GM12878 (cell line): Measurements from ENCODE around the gene GPSM3. TPM values are rescaled to one million over a fixed set of nuclear protein-coding genes. Genes with fewer than 3 reads are reported as not detected.

ENCODE experiments used
- ATAC-seq: fragments of 200-7000 bp; cut with Tn5 transposase; 3 replicates; pipeline ENCODE4 v1.9.1; 2020; ENCODE audit warnings: mild to moderate bottlenecking, moderate library complexity
- BruUV-seq: library from RNA; stranded (reverse); fragments of 400-500 nt; replicated peaks from 2 replicates; lab custom pipeline; 2021; lab: Mats Ljungman, UMichigan
- CTCF ChIA-PET: fragments of 300-600 bp; sonication (Branson Sonifier 250); formaldehyde crosslinking; extraction: SDS; loops from one replicate; lab custom pipeline; 2021; ENCODE audit warnings: inconsistent platforms; lab: Yijun Ruan, JAX
- POLR2A ChIA-PET: fragments of 350-600 bp; formaldehyde crosslinking; extraction: SDS; loops from one replicate; lab custom pipeline; 2021; ENCODE audit warnings: inconsistent platforms; lab: Charles Lee
- RAD21 ChIA-PET: fragments of 300-600 bp; sonication (Branson Sonifier 250); formaldehyde crosslinking; loops from one replicate; lab custom pipeline; 2023; ENCODE audit warnings: antibody characterized with exemption; ENCODE audit not compliant: unreplicated experiment; lab: Charles Lee
- SMC1A ChIA-PET: fragments of 300-600 bp; sonication (Branson Sonifier 250); formaldehyde crosslinking; loops from one replicate; lab custom pipeline; 2023; ENCODE audit not compliant: unreplicated experiment, uncharacterized antibody; lab: Charles Lee
- DNase-seq: peaks from one replicate; pipeline ENCODE4 v3.0.0-alpha.2; 2011; ENCODE audit warnings: low read depth, low spot score
- FAIRE-seq: peaks from 3 replicates; lab custom pipeline; 2011; peaks lifted over from hg19 to GRCh38; lab: Jason Lieb, UNC
- H2AFZ ChIP-seq: 2 replicates; pipeline ENCODE4 v1.6.0; 2011; ENCODE audit warnings: low read depth, low read length, control low read depth; ENCODE audit not compliant: control insufficient read depth
- H3K27ac ChIP-seq: 2 replicates; pipeline ENCODE4 v1.5.1; 2011; ENCODE audit warnings: control low read depth; ENCODE audit not compliant: control insufficient read depth, insufficient read depth
- H3K27me3 ChIP-seq, 2 experiments: replicated peaks in 1 of 2; 2 replicates each; pipeline versions ENCODE4 v1.6.0 to v1.6.1; 2011; ENCODE audit warnings: low read length in 1 of 2; ENCODE audit not compliant: control insufficient read depth in 2 of 2, insufficient read depth in 2 of 2
- H3K36me3 ChIP-seq, 2 experiments: 2 replicates each; pipeline ENCODE4 v1.5.1; 2011; ENCODE audit warnings: low read length in 1 of 2; ENCODE audit not compliant: control insufficient read depth in 2 of 2, insufficient read depth in 2 of 2
- H3K4me1 ChIP-seq: 2 replicates; pipeline ENCODE4 v1.6.1; 2011; ENCODE audit warnings: mild to moderate bottlenecking, low read length, moderate library complexity, mixed read lengths; ENCODE audit not compliant: control insufficient read depth, insufficient read depth
- H3K4me2 ChIP-seq: 2 replicates; pipeline ENCODE4 v1.6.0; 2011; ENCODE audit warnings: control low read depth; ENCODE audit not compliant: control insufficient read depth, insufficient read depth
- H3K4me3 ChIP-seq: fragments of 200-600 bp; sonication (generic); 2 replicates; pipeline ENCODE4 v1.5.1; 2016
- H3K79me2 ChIP-seq: 2 replicates; pipeline ENCODE4 v1.6.0; 2011; ENCODE audit warnings: low read length; ENCODE audit not compliant: control insufficient read depth, insufficient read depth
- H3K9ac ChIP-seq: 2 replicates; pipeline ENCODE4 v1.8.0; 2011; ENCODE audit warnings: low read length, control low read depth, mixed read lengths; ENCODE audit not compliant: control insufficient read depth, insufficient read depth
- H3K9me3 ChIP-seq: replicated peaks from 3 replicates; pipeline ENCODE4 v1.5.1; 2011; ENCODE audit warnings: mild to moderate bottlenecking, low read length; ENCODE audit not compliant: control insufficient read depth, insufficient read depth
- H4K20me1 ChIP-seq: 2 replicates; pipeline ENCODE4 v1.6.0; 2011; ENCODE audit not compliant: control insufficient read depth, insufficient read depth
- BACH1 ChIP-seq: fragments of 450-650 bp; IDR thresholded peaks from 2 replicates; pipeline ENCODE4 v1.6.1; 2017; ENCODE audit warnings: mild to moderate bottlenecking, borderline replicate concordance
- BCLAF1 ChIP-seq: fragments of 450-650 bp; IDR thresholded peaks from 2 replicates; pipeline ENCODE4 v1.6.1; 2017; ENCODE audit warnings: antibody characterized with exemption, mild to moderate bottlenecking, moderate library complexity
- IKZF2 ChIP-seq, 2 experiments: fragments of 450-650 bp; IDR thresholded peaks; 2 replicates each; pipeline ENCODE4 v1.6.1; 2017; ENCODE audit warnings: mild to moderate bottlenecking in 2 of 2, moderate library complexity in 2 of 2
- LARP7 ChIP-seq: fragments of 450-650 bp; IDR thresholded peaks from 2 replicates; pipeline ENCODE4 v1.6.1; 2017; ENCODE audit warnings: mild to moderate bottlenecking
- MLLT1 ChIP-seq: fragments of 450-650 bp; IDR thresholded peaks from 2 replicates; pipeline ENCODE4 v1.6.1; 2016; ENCODE audit warnings: mild to moderate bottlenecking
- POLR2AphosphoS5 ChIP-seq: IDR thresholded peaks from 2 replicates; pipeline ENCODE4 v1.6.1; 2011; ENCODE audit warnings: mild to moderate bottlenecking, low read length, inconsistent platforms
- SP1 ChIP-seq: IDR thresholded peaks from one replicate; pipeline ENCODE4 v1.6.1; 2011; ENCODE audit warnings: low read depth, low read length
- ZBTB33 ChIP-seq: fragments of 450-650 bp; IDR thresholded peaks from 2 replicates; pipeline ENCODE4 v1.6.1; 2017; ENCODE audit warnings: mild to moderate bottlenecking
- WGBS: methylation state at CpG from one replicate; pipeline ENCODE4 v1.1.6; 2016; ENCODE audit warnings: low lambda C conversion rate; ENCODE audit not compliant: insufficient replicate concordance, insufficient coverage; ENCODE audit errors: missing lambda C conversion rate; 5-methylcytosine and 5-hydroxymethylcytosine counted together
- in situ Hi-C: fragments of 300-500 bp; cut with MboI; formaldehyde crosslinking; loops from 9 replicates; pipeline ENCODE4 v1.14.3; 2018; ENCODE audit warnings: mixed read lengths
- intact Hi-C: fragments of 100-400 bp; cut with micrococcal nuclease; formaldehyde crosslinking; loops from one replicate; pipeline ENCODE4 v1.14.2; 2022; ENCODE audit not compliant: unreplicated experiment
- polyA plus RNA-seq, 11 experiments: library from polyadenylated mRNA; depleted of rRNA in 4 of 11; unstranded in 6 of 11; stranded (reverse) in 5 of 11; fragments of >200 nt; fragmentation: Nextera tagmentation in 4 of 11; fragmentation: Illumina TruSeq in 1 of 11; extraction: Ambion mirVana in 4 of 11; extraction: Trizol in 1 of 11; gene quantifications; 1 replicate in 1 of 11; 2 replicates in 10 of 11; pipeline versions ENCODE4 v1.2.1 to v1.2.3, GENCODE V29; 2011 to 2016; ENCODE audit warnings: inconsistent platforms in 2 of 11, missing spikeins in 2 of 11, low read depth in 1 of 11
- total RNA-seq, 4 experiments: library from RNA; depleted of rRNA in 3 of 4; stranded (reverse); fragments of >200 nt in 3 of 4; fragmentation: Illumina TruSeq in 1 of 4; extraction: Trizol in 1 of 4; gene quantifications; 2 replicates each; pipeline versions ENCODE4 v1.2.1 to v1.2.3, GENCODE V29; 2013 to 2021
- TF ChIP-seq, protein P1 (sequence below): fragments of 450-650 bp; IDR thresholded peaks from 2 replicates; pipeline ENCODE4 v1.6.1; 2017; ENCODE audit warnings: mild to moderate bottlenecking, moderate library complexity

The GPSM3 gene
- total and polyA plus RNA-seq, 10 of the 15 experiments (the other 5 are each of a cell fraction or from before 2014, with no cell fraction given), result 22.0 to 137 (median 113) TPM

DNA sequence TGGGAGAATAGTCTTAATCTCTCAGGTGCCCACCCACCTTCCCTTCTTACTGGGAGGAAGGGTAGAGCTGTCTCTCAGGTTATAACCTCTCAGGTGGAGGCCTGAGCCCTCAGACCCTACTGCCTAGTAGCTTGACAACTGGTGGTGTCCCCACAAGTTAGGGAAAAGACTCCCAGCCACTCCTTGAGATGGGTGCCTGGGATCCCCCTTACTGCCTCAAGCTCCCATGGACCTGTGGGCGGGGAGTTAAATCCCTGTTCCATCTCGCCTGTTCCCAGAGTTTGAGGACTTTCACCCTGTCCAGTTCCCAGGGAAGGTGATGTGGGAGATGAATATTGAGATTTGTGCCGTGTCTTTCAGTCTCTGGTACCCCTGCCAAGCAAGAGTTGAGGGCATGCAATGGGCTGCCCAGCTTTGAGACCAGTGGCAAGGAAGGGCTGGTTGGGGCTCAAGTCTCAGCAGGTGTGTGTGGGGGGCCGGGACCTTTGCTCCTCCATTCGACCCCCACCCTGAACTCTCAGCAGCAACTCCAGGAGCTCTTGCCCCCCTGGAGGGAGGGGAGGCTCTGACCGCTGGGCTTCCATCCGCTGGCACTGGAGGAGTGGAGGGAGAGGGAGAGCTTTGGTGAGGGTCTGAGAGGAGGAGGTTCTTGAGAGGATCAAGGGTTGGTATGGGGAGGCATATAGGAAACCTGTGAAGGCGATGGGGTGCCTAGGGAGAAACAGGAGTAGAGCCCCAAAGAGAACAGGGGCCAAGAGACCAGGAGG, 1.3 kb downstream of the GPSM3 start:
- H3K79me2 ChIP-seq, result peaks cover 60% of the 10 kb centered on the region
- FAIRE-seq (no peak), ATAC-seq (no peak), DNase-seq (no peak)
- ChIA-PET CTCF (interaction anchor here (0.8 to 1.0 kb wide), 3 partner anchors 12 to 72 kb away, joined by 3 to 4 read pairs (median 3); no protein-coding TSS in a partner anchor), RAD21 (interaction anchor here (1.0 to 3.7 kb wide), 3 partner anchors 12 to 62 kb away, joined by 3 to 27 read pairs (median 7); partner anchors contain the start of genes ATF6B, FKBPL, PRRT1 and RNF5), SMC1A (interaction anchor here (4.2 to 4.3 kb wide), 2 partner anchors 13 to 62 kb away, joined by 24 to 41 read pairs; partner anchors contain the start of genes AGPAT1, ATF6B, FKBPL and RNF5), POLR2A (interaction anchor here (0.6 to 7.0 kb wide), 7 partner anchors 13 to 762 kb away, joined by 3 to 123 read pairs (median 4); partner anchors contain the start of genes AGPAT1, ATF6B, FKBPL and HLA-DMA)
- in situ Hi-C loops, result no loop called here
- intact Hi-C loops, result loop anchor here (1.0 to 2.0 kb wide), 2 partner anchors 14 to 61 kb away; partner anchors contain the start of genes AGPAT1 and FKBPL
- TF ChIP-seq MLLT1 (peak; percentile 67), ZBTB33 (no peak), BACH1 (0 out of 2 replicates have a peak, but pooled peaks have one; percentile 20), LARP7 (no peak), IKZF2 (IDR thresholded peaks at IDR 0.05) (no peak), POLR2AphosphoS5 (0 out of 2 replicates have a peak, but pooled peaks have one; percentile 13), BCLAF1 (no peak), SP1 (no peak)
- TF ChIP-seq, protein P1, sequence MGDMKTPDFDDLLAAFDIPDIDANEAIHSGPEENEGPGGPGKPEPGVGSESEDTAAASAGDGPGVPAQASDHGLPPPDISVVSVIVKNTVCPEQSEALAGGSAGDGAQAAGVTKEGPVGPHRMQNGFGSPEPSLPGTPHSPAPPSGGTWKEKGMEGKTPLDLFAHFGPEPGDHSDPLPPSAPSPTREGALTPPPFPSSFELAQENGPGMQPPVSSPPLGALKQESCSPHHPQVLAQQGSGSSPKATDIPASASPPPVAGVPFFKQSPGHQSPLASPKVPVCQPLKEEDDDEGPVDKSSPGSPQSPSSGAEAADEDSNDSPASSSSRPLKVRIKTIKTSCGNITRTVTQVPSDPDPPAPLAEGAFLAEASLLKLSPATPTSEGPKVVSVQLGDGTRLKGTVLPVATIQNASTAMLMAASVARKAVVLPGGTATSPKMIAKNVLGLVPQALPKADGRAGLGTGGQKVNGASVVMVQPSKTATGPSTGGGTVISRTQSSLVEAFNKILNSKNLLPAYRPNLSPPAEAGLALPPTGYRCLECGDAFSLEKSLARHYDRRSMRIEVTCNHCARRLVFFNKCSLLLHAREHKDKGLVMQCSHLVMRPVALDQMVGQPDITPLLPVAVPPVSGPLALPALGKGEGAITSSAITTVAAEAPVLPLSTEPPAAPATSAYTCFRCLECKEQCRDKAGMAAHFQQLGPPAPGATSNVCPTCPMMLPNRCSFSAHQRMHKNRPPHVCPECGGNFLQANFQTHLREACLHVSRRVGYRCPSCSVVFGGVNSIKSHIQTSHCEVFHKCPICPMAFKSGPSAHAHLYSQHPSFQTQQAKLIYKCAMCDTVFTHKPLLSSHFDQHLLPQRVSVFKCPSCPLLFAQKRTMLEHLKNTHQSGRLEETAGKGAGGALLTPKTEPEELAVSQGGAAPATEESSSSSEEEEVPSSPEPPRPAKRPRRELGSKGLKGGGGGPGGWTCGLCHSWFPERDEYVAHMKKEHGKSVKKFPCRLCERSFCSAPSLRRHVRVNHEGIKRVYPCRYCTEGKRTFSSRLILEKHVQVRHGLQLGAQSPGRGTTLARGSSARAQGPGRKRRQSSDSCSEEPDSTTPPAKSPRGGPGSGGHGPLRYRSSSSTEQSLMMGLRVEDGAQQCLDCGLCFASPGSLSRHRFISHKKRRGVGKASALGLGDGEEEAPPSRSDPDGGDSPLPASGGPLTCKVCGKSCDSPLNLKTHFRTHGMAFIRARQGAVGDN, result 0 out of 2 replicates have a peak, but pooled peaks have one; percentile 14
- H3K9ac ChIP-seq, result peak overlapping the region; percentile 99
- H3K27me3 ChIP-seq, result no peaks in the 10 kb centered on the region
- TSS peak; percentile 59 for BruUV-seq
- H3K4me3 ChIP-seq, result peak overlapping the region; percentile 90
- H3K36me3 ChIP-seq, result peaks cover 0 to 5% of the 10 kb centered on the region in 2 experiments; a peak in 3 of 4 replicates
- no peak overlapping the region for H2AFZ ChIP-seq
- WGBS, result 23% methylated on average over 8 of the region's 8 CpGs
- H3K4me1 ChIP-seq, result peaks cover 36% of the 10 kb centered on the region
- H3K27ac ChIP-seq, result peak overlapping the region; percentile 100
- H4K20me1 ChIP-seq, result no peaks in the 10 kb centered on the region
- H3K4me2 ChIP-seq, result peak overlapping the region; percentile 99
- H3K9me3 ChIP-seq, result no peaks in the 10 kb centered on the region
